NCI-H1092 (cell line): ENCODE measurements around the gene KRTAP9-7.
A peak's percentile ranks its signal among the peaks of the same experiment; 100 is the strongest.

Experiments
- DNase-seq: peaks from one replicate; lab custom pipeline; 2025; lab: John Stamatoyannopoulos, UW

The KRTAP9-7 gene

DNA sequence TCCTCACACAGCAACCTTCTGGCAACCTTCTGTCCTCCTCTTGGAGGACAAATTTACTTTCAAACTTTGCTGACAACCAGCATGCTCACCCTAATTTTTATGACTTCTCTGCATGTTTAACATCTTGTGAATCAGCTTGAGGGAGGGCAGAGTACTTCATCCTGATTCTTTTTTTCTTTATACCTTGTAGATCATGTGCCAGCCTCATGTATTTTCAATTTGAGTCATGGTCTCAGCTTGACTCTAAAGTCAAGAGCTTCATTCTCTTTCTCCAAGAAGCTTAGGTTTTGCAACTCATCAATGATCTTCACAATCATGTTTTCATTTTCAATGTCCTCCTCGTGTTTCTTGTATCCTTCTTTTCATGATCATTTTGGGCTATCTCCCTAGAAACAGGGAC, 3.6 kb upstream of the KRTAP9-7 start:
- DNase-seq = no peak

DNA sequence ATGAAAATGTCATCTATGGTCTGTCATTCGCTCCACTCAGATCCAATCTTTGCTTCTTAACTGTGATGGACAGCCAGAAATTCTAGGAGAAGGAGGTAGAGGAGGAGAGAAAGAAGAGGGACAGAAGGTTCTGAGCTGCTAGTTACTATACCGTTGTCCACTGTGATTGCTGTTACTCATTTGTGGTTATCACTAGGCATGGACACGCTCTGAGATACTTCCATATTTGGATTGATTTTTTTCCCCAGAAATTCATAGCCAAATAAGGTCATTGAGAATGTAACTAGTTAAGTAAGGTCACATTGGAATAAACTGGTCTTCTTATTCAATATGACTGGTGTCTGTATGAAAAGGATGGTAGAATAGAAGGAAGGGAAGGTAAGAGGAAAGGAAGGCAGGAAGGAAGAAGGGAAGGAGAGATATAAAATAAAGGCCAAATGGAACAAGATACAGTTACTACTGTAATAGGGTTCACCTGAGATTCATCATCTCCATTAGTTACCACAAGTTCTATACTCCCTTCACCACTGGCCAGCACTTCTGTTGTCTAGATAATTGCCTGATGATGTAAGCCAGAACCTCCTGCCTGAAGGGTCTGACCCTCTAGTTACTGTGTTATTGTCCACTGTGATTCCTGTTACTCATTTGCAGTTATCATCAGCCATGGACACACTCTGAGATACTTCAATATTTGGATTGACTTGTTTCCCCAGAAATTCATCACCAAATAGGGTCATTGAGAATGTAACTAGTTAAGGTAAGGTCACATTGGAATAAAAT, 2.9 kb downstream of the KRTAP9-7 start:
- no peak for DNase-seq

DNA sequence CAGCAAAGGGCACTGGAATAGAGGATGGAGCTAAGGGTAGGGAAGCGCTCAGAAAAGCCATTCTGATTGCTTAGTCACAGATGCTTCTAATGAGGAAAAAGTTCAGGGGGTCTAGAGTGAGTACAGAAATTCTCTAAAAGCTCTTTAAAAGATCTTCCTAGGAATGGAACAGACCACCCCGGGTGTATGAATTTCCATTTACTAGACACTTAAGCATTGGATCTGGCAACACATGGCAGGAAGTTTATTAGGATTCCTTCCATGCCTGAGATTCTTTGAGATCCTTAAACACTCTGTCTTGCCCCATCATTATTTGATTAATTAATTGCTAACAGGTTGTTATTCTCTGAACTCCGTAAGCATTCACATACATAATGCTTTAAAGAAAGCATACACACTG, 8.5 kb downstream of the KRTAP9-7 start:
- no peak for DNase-seq

GRCh38 chr17:41284546-41284945, 9.0 kb downstream of the KRTAP9-7 start:
- no peak for DNase-seq

DNA sequence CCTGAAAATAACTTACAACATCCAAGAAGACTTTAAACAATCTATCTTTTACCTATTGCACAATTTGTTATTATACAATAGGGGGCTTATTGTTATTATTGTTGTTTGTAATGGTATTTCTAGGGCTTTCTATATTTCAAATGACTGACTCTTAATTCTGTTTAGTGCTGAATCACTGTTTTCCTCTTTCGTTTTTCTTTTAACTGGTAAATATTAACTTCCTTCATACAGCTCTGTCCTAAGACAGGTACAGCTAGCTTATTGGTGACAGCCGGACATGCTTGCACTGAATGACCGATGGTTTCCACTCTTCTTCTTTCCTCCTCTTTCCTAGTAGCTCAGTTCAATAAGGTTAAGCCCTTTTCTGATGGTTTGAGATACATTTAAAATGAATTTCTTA, 11.6 kb downstream of the KRTAP9-7 start:
- DNase-seq = no peak

GRCh38 chr17:41294016-41294415, 18.5 kb downstream of the KRTAP9-7 start:
- DNase-seq = no peak

DNA sequence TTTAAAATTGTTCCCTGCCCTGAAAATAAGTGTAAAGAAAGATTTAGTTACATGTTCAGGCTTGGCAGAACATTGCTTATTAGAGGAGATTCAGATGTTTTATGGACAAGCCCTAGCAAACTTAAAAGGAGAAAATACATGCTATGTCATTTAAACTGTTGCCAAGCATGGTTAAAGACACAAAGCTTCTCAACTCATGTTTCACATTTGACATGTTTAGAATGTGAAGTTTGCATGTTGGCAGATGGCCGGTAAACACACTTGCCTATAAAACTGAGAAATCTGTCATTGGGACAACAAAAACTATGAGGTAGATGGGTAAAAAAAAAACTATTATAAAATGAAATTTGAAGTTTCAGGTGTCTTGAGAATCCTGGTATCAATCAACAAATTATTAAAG, 21.3 kb downstream of the KRTAP9-7 start:
- no peak for DNase-seq

DNA sequence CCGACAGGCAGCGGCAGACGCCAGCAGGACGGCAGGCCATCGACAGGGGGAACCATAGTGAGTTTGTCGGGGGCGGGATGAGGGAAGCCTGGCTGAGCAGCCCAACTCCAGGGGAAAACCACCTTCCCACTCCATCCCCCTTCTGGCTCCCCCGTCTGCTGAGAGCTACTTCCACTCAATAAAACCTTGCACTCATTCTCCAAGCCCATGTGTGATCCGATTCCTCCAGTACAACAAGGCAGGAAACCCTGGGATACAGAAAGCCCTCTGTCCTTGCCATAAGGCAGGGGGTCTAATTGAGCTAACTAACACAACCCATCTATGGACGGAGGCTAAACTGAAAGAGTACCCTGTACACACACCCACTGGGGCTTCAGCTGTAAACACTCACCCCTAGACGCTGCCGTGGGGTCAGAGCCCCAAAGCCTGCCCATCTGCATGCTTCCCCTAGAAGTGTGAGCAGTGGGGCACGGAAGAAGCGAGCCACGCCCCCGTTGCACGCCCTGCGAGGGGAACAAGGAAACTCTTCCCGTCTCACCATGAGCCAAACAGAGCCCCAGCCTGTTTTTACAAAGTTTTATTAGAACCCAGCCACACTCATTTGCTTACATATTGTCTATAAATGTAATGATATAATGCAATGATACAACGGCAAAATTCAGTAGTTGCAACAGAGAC, 23.1 kb downstream of the KRTAP9-7 start:
- DNase-seq = no peak

DNA sequence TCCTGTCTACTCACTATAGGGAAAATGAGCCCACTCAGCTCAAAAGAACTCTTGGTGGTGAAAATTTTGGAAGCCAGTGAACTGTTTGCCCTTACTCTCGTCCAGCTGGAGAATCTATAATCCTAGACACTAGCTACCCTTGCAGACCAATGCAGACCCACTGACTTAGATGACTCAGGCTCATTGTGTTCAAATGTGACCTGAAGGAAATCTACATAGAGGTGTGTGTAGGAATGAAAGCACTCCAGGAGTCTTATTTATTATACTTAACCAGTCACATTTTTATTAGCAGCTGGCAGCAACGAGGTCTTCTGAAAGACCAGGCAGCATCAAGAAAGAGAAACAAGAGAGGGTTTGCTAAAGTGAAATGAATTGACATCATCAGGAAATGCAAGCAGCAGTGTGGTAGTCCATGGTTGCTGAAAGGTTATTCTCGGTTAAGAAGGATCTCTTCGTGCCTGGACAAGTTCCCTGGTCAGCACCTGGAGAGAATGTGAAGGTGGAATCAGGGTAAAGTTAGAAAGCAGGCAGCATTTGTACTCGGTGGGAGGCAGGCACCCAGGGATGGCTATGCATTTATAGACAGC, 25.8 kb downstream of the KRTAP9-7 start:
- DNase-seq = no peak

DNA sequence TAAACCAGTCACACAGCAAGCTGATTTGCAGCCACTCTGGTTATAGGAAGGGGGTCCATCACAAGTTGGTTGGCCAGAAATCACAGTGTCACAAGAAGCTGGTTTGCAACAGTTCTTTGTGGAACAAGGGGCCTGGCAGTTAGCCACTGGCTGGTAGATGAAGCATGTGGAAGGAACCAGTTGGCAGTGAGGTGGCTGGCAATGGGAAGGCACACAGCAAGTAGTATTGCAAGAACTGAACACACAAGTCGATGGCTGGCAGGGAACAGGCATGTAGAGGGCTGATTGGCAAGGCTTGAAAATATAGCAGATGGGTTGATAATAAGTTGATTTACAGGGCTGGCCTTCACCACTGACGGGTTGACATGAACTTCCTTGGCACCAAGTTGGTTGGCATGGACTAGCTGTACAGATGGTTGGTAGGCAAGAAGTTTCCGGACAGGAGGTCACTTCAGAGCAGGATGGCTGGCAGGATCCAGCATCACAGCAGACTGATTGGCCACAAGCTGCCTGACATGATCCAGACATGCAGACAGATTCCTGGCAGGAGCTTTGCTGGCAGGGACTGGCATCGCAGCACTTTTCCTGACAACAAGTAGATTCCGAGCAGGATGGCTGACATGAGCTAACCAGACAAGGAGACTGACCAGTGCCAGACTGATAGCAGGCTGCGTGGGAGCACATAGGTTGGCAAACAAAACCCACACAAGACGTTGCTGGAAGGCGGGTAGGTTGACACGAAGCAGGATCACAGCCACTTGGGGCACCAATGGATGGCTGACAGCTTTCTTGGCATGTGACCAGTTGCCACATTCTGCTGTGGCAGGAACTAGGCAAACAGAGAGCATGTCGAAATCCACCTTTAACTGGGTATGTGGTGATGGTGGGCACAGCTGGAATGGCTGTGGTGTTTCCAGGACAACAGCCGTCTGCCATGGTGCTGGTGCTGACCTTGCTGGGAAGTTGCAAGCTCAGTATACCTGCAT, 26.7 kb downstream of the KRTAP9-7 start, which contains the start of gene KRTAP29-1:
KRTAP29-1 (minus strand) TSS at position 936 of the 986 bp plus-strand sequence; CDS start at position 936, 0 bp downstream.
- DNase-seq = no peak

- DNase-seq = no peak
These were observed 27.5 kb downstream of the KRTAP9-7 start for GRCh38 chr17:41302981-41303380.

DNA sequence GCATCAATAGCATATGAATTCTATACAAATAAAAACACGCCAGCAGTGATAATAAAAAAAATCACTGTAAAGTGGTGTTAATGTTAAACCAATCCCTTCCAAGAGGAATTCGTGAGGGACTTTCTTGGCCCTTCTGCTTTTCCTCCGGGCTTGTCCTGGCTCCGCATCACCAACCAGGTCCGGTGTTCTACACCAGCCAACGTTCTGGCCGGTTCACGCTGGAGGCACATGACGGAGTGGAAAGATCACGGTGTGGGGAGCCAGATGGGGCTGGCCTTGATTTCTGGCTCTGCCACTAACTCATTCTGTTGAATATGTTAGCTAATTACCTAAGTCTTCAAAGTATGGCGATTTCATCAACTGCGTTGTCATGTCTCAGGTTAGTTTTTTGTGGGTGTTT, 28.6 kb downstream of the KRTAP9-7 start:
- DNase-seq = no peak

GRCh38 chr17:41307647-41308046, 32.1 kb downstream of the KRTAP9-7 start:
- DNase-seq = no peak

GRCh38 chr17:41308251-41308917, 32.9 kb downstream of the KRTAP9-7 start:
- peak; percentile 37 for DNase-seq

- no peak for DNase-seq
These were observed 33.4 kb downstream of the KRTAP9-7 start, which contains the start of gene KRTAP16-1 for GRCh38 chr17:41308918-41309359. TSS of gene KRTAP16-1 (minus strand) at chr17:41309309. CDS start at chr17:41309253, 56 bp downstream.

DNA sequence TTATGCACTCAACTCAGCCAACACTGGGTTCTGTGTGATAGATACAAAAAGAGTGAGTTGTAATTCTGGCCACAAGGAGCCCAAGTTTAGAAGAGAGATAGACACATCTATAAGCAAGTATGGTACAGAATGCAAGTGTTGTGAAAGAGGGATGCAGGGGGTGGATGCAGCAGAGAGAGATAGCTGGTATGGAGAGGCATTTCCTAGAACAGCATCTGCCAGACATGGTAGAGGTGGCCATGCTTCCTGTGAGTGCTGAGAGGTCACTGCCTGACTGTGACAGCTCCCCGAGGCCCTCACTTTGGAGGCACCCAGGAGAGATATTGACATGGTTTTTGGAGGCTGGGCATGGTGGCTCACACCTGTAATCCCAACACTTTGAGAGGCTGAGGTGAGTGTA, 35.6 kb downstream of the KRTAP9-7 start:
- no peak for DNase-seq

GRCh38 chr17:41315204-41315794, 39.8 kb downstream of the KRTAP9-7 start, which contains the start of gene KRTAP17-1:
TSS of gene KRTAP17-1 (minus strand) at chr17:41315710. CDS start at chr17:41315650, 60 bp downstream.
- no peak for DNase-seq

DNA sequence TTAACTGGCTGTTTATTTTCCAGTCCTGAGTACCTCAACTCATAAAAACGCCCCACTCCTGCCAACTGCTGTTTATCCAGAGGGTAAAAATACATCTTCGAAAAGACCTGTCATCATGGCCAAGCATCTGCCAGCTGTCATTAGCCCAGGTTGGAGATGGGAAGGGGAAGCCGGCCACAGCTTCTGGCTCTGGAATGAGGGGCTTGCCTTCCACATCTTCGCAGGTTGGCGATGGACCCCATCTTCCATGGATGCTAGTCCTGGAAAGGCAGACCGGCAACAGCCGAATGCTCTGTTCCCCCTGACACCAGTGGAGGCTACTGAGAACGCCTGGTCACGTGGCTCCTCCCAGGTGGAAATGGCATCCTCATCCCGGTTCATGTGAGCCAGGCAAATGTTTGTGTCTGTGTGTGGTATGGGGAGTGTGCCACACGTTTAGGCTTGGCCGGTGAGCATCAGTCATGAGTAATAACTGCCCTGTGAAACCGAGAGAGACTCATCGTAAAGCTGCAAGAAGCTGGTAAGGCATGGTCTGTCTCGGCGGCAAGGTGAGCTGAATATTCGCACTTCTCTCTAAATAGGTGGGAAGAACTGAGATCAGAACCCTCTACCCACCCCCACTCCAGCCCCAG, 40.4 kb downstream of the KRTAP9-7 start:
- peak; percentile 33 for DNase-seq

GRCh38 chr17:41318231-41318630, 42.7 kb downstream of the KRTAP9-7 start:
- DNase-seq = no peak
